HEK293 (cell line): ENCODE measurements around the gene ZC3H10.

Experiments
- GLIS2 ChIP-seq: fragments of 450-650 bp; formaldehyde crosslinking; IDR thresholded peaks from 2 replicates; pipeline ENCODE4 v1.5.1; 2016; ENCODE audit warnings: missing biosample characterization, missing genetic modification characterization
- IKZF3 ChIP-seq: fragments of 450-650 bp; IDR thresholded peaks from 2 replicates; pipeline ENCODE4 v1.5.0; 2018; ENCODE audit warnings: missing biosample characterization, mild to moderate bottlenecking, missing genetic modification characterization, moderate library complexity
- ZBTB20 ChIP-seq: fragments of 450-650 bp; formaldehyde crosslinking; IDR thresholded peaks from 2 replicates; pipeline ENCODE4 v1.5.1; 2016; ENCODE audit warnings: missing biosample characterization, missing genetic modification characterization
- ZBTB8A ChIP-seq: fragments of 450-650 bp; formaldehyde crosslinking; IDR thresholded peaks from 2 replicates; pipeline ENCODE4 v1.5.1; 2016; ENCODE audit warnings: missing biosample characterization, missing genetic modification characterization
- ZEB2 ChIP-seq: fragments of 450-650 bp; formaldehyde crosslinking; IDR thresholded peaks from 2 replicates; pipeline ENCODE4 v1.5.1; 2016; ENCODE audit warnings: missing biosample characterization, missing genetic modification characterization
- ZFP37 ChIP-seq: fragments of 450-650 bp; formaldehyde crosslinking; IDR thresholded peaks from 2 replicates; pipeline ENCODE4 v1.5.1; 2016; ENCODE audit warnings: missing biosample characterization, missing genetic modification characterization
- ZNF10 ChIP-seq: fragments of 450-650 bp; formaldehyde crosslinking; IDR thresholded peaks from 2 replicates; pipeline ENCODE4 v1.5.1; 2017; ENCODE audit warnings: missing biosample characterization, missing genetic modification characterization
- ZNF121 ChIP-seq: fragments of 450-650 bp; formaldehyde crosslinking; IDR thresholded peaks from 2 replicates; pipeline ENCODE4 v1.5.1; 2016; ENCODE audit warnings: missing biosample characterization, missing genetic modification characterization
- ZNF140 ChIP-seq: fragments of 450-650 bp; formaldehyde crosslinking; IDR thresholded peaks from 2 replicates; pipeline ENCODE4 v1.5.1; 2016; ENCODE audit warnings: missing biosample characterization, missing genetic modification characterization
- ZNF175 ChIP-seq: fragments of 450-650 bp; formaldehyde crosslinking; IDR thresholded peaks from 2 replicates; pipeline ENCODE4 v1.5.1; 2016; ENCODE audit warnings: missing biosample characterization, missing genetic modification characterization
- ZNF202 ChIP-seq: fragments of 450-650 bp; formaldehyde crosslinking; IDR thresholded peaks from 2 replicates; pipeline ENCODE4 v1.5.1; 2016; ENCODE audit warnings: missing biosample characterization, missing genetic modification characterization, borderline replicate concordance
- ZNF37A ChIP-seq: fragments of 450-650 bp; IDR thresholded peaks from 2 replicates; pipeline ENCODE4 v1.5.1; 2018; ENCODE audit warnings: missing biosample characterization, missing genetic modification characterization
- ZNF433 ChIP-seq: fragments of 450-650 bp; formaldehyde crosslinking; IDR thresholded peaks from 2 replicates; pipeline ENCODE4 v1.5.1; 2016; ENCODE audit warnings: missing biosample characterization, missing genetic modification characterization, low read depth
- ZNF48 ChIP-seq: fragments of 450-650 bp; formaldehyde crosslinking; IDR thresholded peaks from 2 replicates; pipeline ENCODE4 v1.5.1; 2016; ENCODE audit warnings: missing biosample characterization, missing genetic modification characterization
- ZNF600 ChIP-seq: fragments of 450-650 bp; formaldehyde crosslinking; IDR thresholded peaks from 2 replicates; pipeline ENCODE4 v1.5.1; 2016; ENCODE audit warnings: missing biosample characterization, missing genetic modification characterization
- ZNF629 ChIP-seq: fragments of 450-650 bp; formaldehyde crosslinking; IDR thresholded peaks from 2 replicates; pipeline ENCODE4 v1.5.1; 2017; ENCODE audit warnings: missing biosample characterization, missing genetic modification characterization
- TF ChIP-seq, protein P1 (sequence below): fragments of 450-650 bp; formaldehyde crosslinking; IDR thresholded peaks from 2 replicates; pipeline ENCODE4 v1.5.1; 2016; ENCODE audit warnings: missing biosample characterization, missing genetic modification characterization
- TF ChIP-seq, protein P2 (sequence below): fragments of 450-650 bp; formaldehyde crosslinking; IDR thresholded peaks from 2 replicates; pipeline ENCODE4 v1.5.1; 2016; ENCODE audit warnings: missing biosample characterization, missing genetic modification characterization
- TF ChIP-seq, protein P3 (sequence below): fragments of 450-650 bp; formaldehyde crosslinking; IDR thresholded peaks from 2 replicates; pipeline ENCODE4 v1.5.1; 2017; ENCODE audit warnings: missing biosample characterization, missing genetic modification characterization
- TF ChIP-seq, protein P4 (sequence below): fragments of 450-650 bp; formaldehyde crosslinking; IDR thresholded peaks from 2 replicates; pipeline ENCODE4 v1.5.1; 2016; ENCODE audit warnings: missing biosample characterization, missing genetic modification characterization
- TF ChIP-seq, protein P5 (sequence below): fragments of 450-650 bp; formaldehyde crosslinking; IDR thresholded peaks from 2 replicates; pipeline ENCODE4 v1.5.1; 2017; ENCODE audit warnings: missing biosample characterization, missing genetic modification characterization
- TF ChIP-seq, protein P6 (sequence below): fragments of 450-650 bp; formaldehyde crosslinking; conservative IDR thresholded peaks from 2 replicates; pipeline ENCODE4 v1.5.1; 2016; ENCODE audit warnings: low read depth, missing biosample characterization, missing genetic modification characterization
- TF ChIP-seq, protein P7 (sequence below): fragments of 450-650 bp; formaldehyde crosslinking; conservative IDR thresholded peaks from 2 replicates; pipeline ENCODE4 v1.5.1; 2016; ENCODE audit warnings: low read depth, missing biosample characterization, missing genetic modification characterization

The ZC3H10 gene

DNA sequence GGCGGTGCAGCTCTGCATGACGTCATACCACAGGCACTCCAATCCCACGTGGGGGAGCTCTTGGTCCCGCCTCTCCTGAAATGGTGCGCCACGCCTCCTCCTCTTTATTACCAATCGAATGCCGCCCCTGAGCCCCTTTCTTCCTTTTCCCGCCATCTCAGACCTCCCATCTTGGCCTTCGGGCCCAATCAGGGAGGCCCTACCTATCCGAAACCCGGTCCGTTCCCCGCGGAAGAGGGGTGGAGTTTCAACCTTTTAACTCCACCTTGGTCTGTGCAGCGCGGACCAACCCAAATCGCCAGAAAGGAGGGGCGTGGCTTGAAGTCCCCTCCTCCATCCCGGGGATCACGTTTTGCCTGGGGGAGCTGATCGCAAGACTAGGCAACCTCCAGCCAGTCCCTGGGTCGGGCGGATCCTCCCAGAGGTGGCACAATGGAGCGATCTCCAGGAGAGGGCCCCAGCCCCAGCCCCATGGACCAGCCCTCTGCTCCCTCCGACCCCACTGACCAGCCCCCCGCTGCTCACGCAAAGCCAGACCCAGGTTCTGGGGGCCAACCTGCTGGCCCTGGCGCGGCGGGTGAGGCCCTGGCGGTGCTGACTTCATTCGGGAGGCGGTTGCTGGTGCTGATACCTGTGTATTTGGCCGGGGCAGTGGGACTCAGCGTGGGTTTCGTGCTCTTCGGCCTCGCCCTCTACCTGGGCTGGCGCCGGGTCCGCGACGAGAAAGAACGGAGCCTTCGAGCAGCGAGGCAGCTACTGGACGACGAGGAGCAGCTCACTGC, 10.0 kb downstream of the ZC3H10 start, which contains the start of gene ESYT1 (continued):
- TF ChIP-seq GLIS2 (tag by site-specific recombination) (peak; percentile 98), ZNF140 (tag by site-specific recombination) (no peak), ZNF48 (tag by site-specific recombination) (no peak), ZNF600 (tag by site-specific recombination) (peak; percentile 10; the same call in 1 of the 2 replicates), ZNF433 (tag by site-specific recombination) (no peak), ZEB2 (tag by site-specific recombination) (peak; percentile 62; the same call in 1 of the 2 replicates), ZNF175 (tag by site-specific recombination) (no peak), ZFP37 (peak; percentile 63), IKZF3 (tag by site-specific recombination) (peak; percentile 67), ZNF629 (tag by site-specific recombination) (peak; percentile 99), ZBTB8A (peak; percentile 33; the same call in 1 of the 2 replicates), ZNF202 (no peak), ZNF10 (tag by site-specific recombination) (no peak), ZBTB20 (tag by site-specific recombination) (peak; percentile 56), ZNF37A (no peak), ZNF121 (tag by site-specific recombination) (no peak)
- TF ChIP-seq, protein P1, sequence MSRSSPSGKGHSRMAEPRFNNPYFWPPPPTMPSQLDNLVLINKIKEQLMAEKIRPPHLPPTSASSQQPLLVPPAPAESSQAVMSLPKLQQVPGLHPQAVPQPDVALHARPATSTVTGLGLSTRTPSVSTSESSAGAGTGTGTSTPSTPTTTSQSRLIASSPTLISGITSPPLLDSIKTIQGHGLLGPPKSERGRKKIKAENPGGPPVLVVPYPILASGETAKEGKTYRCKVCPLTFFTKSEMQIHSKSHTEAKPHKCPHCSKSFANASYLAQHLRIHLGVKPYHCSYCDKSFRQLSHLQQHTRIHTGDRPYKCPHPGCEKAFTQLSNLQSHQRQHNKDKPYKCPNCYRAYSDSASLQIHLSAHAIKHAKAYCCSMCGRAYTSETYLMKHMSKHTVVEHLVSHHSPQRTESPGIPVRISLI: no peak
- TF ChIP-seq, protein P2, sequence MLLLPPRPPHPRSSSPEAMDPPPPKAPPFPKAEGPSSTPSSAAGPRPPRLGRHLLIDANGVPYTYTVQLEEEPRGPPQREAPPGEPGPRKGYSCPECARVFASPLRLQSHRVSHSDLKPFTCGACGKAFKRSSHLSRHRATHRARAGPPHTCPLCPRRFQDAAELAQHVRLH (tag by site-specific recombination): peak; percentile 86; the same call in 1 of the 2 replicates
- TF ChIP-seq, protein P3, sequence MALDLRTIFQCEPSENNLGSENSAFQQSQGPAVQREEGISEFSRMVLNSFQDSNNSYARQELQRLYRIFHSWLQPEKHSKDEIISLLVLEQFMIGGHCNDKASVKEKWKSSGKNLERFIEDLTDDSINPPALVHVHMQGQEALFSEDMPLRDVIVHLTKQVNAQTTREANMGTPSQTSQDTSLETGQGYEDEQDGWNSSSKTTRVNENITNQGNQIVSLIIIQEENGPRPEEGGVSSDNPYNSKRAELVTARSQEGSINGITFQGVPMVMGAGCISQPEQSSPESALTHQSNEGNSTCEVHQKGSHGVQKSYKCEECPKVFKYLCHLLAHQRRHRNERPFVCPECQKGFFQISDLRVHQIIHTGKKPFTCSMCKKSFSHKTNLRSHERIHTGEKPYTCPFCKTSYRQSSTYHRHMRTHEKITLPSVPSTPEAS: 0 out of 2 replicates have a peak, but pooled peaks have one; percentile 11
- TF ChIP-seq, protein P4, sequence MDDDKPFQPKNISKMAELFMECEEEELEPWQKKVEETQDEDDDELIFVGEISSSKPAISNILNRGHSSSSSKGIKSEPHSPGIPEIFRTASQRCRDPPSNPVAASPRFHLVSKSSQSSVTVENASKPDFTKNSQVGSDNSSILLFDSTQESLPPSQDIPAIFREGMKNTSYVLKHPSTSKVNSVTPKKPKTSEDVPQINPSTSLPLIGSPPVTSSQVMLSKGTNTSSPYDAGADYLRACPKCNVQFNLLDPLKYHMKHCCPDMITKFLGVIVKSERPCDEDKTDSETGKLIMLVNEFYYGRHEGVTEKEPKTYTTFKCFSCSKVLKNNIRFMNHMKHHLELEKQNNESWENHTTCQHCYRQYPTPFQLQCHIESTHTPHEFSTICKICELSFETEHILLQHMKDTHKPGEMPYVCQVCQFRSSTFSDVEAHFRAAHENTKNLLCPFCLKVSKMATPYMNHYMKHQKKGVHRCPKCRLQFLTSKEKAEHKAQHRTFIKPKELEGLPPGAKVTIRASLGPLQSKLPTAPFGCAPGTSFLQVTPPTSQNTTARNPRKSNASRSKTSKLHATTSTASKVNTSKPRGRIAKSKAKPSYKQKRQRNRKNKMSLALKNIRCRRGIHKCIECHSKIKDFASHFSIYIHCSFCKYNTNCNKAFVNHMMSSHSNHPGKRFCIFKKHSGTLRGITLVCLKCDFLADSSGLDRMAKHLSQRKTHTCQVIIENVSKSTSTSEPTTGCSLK (tag by site-specific recombination): no peak
- TF ChIP-seq, protein P5, sequence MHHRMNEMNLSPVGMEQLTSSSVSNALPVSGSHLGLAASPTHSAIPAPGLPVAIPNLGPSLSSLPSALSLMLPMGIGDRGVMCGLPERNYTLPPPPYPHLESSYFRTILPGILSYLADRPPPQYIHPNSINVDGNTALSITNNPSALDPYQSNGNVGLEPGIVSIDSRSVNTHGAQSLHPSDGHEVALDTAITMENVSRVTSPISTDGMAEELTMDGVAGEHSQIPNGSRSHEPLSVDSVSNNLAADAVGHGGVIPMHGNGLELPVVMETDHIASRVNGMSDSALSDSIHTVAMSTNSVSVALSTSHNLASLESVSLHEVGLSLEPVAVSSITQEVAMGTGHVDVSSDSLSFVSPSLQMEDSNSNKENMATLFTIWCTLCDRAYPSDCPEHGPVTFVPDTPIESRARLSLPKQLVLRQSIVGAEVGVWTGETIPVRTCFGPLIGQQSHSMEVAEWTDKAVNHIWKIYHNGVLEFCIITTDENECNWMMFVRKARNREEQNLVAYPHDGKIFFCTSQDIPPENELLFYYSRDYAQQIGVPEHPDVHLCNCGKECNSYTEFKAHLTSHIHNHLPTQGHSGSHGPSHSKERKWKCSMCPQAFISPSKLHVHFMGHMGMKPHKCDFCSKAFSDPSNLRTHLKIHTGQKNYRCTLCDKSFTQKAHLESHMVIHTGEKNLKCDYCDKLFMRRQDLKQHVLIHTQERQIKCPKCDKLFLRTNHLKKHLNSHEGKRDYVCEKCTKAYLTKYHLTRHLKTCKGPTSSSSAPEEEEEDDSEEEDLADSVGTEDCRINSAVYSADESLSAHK (tag by site-specific recombination): 0 out of 2 replicates have a peak, but pooled peaks have one; percentile 29
- TF ChIP-seq, protein P6, sequence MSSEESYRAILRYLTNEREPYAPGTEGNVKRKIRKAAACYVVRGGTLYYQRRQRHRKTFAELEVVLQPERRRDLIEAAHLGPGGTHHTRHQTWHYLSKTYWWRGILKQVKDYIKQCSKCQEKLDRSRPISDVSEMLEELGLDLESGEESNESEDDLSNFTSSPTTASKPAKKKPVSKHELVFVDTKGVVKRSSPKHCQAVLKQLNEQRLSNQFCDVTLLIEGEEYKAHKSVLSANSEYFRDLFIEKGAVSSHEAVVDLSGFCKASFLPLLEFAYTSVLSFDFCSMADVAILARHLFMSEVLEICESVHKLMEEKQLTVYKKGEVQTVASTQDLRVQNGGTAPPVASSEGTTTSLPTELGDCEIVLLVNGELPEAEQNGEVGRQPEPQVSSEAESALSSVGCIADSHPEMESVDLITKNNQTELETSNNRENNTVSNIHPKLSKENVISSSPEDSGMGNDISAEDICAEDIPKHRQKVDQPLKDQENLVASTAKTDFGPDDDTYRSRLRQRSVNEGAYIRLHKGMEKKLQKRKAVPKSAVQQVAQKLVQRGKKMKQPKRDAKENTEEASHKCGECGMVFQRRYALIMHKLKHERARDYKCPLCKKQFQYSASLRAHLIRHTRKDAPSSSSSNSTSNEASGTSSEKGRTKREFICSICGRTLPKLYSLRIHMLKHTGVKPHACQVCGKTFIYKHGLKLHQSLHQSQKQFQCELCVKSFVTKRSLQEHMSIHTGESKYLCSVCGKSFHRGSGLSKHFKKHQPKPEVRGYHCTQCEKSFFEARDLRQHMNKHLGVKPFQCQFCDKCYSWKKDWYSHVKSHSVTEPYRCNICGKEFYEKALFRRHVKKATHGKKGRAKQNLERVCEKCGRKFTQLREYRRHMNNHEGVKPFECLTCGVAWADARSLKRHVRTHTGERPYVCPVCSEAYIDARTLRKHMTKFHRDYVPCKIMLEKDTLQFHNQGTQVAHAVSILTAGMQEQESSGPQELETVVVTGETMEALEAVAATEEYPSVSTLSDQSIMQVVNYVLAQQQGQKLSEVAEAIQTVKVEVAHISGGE (tag by site-specific recombination): peak; percentile 84
- TF ChIP-seq, protein P7, sequence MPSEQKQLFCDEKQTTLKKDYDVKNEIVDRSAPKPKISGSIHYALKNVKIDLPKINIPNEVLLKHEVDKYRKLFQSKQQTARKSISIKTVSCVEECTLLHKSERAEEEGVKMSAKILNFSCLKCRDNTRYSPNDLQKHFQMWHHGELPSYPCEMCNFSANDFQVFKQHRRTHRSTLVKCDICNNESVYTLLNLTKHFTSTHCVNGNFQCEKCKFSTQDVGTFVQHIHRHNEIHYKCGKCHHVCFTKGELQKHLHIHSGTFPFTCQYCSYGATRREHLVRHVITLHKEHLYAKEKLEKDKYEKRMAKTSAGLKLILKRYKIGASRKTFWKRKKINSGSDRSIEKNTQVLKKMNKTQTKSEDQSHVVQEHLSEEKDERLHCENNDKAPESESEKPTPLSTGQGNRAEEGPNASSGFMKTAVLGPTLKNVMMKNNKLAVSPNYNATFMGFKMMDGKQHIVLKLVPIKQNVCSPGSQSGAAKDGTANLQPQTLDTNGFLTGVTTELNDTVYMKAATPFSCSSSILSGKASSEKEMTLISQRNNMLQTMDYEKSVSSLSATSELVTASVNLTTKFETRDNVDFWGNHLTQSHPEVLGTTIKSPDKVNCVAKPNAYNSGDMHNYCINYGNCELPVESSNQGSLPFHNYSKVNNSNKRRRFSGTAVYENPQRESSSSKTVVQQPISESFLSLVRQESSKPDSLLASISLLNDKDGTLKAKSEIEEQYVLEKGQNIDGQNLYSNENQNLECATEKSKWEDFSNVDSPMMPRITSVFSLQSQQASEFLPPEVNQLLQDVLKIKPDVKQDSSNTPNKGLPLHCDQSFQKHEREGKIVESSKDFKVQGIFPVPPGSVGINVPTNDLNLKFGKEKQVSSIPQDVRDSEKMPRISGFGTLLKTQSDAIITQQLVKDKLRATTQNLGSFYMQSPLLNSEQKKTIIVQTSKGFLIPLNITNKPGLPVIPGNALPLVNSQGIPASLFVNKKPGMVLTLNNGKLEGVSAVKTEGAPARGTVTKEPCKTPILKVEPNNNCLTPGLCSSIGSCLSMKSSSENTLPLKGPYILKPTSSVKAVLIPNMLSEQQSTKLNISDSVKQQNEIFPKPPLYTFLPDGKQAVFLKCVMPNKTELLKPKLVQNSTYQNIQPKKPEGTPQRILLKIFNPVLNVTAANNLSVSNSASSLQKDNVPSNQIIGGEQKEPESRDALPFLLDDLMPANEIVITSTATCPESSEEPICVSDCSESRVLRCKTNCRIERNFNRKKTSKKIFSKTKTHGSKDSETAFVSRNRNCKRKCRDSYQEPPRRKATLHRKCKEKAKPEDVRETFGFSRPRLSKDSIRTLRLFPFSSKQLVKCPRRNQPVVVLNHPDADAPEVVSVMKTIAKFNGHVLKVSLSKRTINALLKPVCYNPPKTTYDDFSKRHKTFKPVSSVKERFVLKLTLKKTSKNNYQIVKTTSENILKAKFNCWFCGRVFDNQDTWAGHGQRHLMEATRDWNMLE (tag by site-specific recombination): no peak
